HL-60 (cell line): ENCODE data around the gene ASPDH.

Source experiments
- DNase-seq, 2 experiments: peaks; one replicate each; pipeline ENCODE4 v3.0.0-alpha.2; 2010 to 2020; ENCODE audit warnings: low read depth in 1 of 2, low spot score in 1 of 2
- H3K27ac ChIP-seq: fragments of 250-450 bp; sonication (Bioruptor Pico); replicated peaks from 2 replicates; pipeline ENCODE4 v1.5.1; 2020; ENCODE audit warnings: mild to moderate bottlenecking, moderate library complexity
- H3K27me3 ChIP-seq: fragments of 250-450 bp; sonication (Bioruptor Pico); 2 replicates; pipeline ENCODE4 v1.5.1; 2021; ENCODE audit warnings: mild to moderate bottlenecking, moderate library complexity; ENCODE audit not compliant: insufficient read depth, poor library complexity, severe bottlenecking
- H3K4me3 ChIP-seq: replicated peaks from 2 replicates; pipeline ENCODE4 v1.5.1; 2011; ENCODE audit warnings: mild to moderate bottlenecking, control low read depth, low read length; ENCODE audit not compliant: insufficient read depth
- CTCF ChIP-seq: IDR thresholded peaks from one replicate; pipeline ENCODE4 v1.5.1; 2011; ENCODE audit warnings: low read length, control low read depth, inconsistent platforms; ENCODE audit not compliant: insufficient read depth
- GABPA ChIP-seq: IDR thresholded peaks from 2 replicates; pipeline ENCODE4 v1.6.1; 2012; ENCODE audit warnings: low read depth
- POLR2AphosphoS5 ChIP-seq: IDR thresholded peaks from 2 replicates; pipeline ENCODE4 v1.6.1; 2012; ENCODE audit warnings: low read depth
- REST ChIP-seq: IDR thresholded peaks from 2 replicates; pipeline ENCODE4 v1.6.1; 2012; ENCODE audit warnings: low read depth; ENCODE audit not compliant: insufficient replicate concordance
- SPI1 ChIP-seq: IDR thresholded peaks from 2 replicates; pipeline ENCODE4 v1.6.1; 2012; ENCODE audit warnings: low read depth, mild to moderate bottlenecking, borderline replicate concordance

ASPDH gene

GRCh38 chr19:50555033-50555432, 41.3 kb upstream of the ASPDH start:
- no peak overlapping the region for H3K4me3 ChIP-seq
- TF ChIP-seq REST: no peak
- TF ChIP-seq SPI1: no peak
- no peak for TF ChIP-seq POLR2AphosphoS5
- TF ChIP-seq CTCF: no peak
- TF ChIP-seq GABPA: no peak

GRCh38 chr19:50554212-50554611, 40.5 kb upstream of the ASPDH start:
- no peak for TF ChIP-seq GABPA
- TF ChIP-seq POLR2AphosphoS5: no peak
- TF ChIP-seq REST: no peak
- TF ChIP-seq SPI1: no peak
- TF ChIP-seq CTCF: no peak

More at GRCh38 chr19:50555033-50555432, 41.3 kb upstream of the ASPDH start:
- Histone ChIP-seq H3K27me3 (peaks cover 13% of the 10 kb centered on the region), H3K27ac (no peak overlapping the region)
- DNase-seq: no peak

GRCh38 chr19:50553134-50553703, 39.5 kb upstream of the ASPDH start:
- no peak overlapping the region for H3K4me3 ChIP-seq
- TF ChIP-seq REST (no peak), POLR2AphosphoS5 (no peak), CTCF (no peak), GABPA (no peak), SPI1 (no peak)
- no peak for DNase-seq
- H3K27ac ChIP-seq: no peak overlapping the region
- H3K27me3 ChIP-seq: peaks cover 13% of the 10 kb centered on the region

More at GRCh38 chr19:50554212-50554611, 40.5 kb upstream of the ASPDH start:
- Histone ChIP-seq H3K27ac (no peak overlapping the region), H3K27me3 (peaks cover 13% of the 10 kb centered on the region), H3K4me3 (no peak overlapping the region)
- DNase-seq: no peak
